SK-N-SH treated with all-trans-retinoic acid at 6 μM for 48 hours (cell line): ENCODE data around the gene RPLP2.

ENCODE experiments used
- ATAC-seq: fragments of 200-7000 bp; cut with Tn5 transposase; 3 replicates; pipeline ENCODE4 v1.9.1; 2020; ENCODE audit warnings: mild to moderate bottlenecking, moderate library complexity
- ARNTL ChIP-seq: fragments of 450-650 bp; formaldehyde crosslinking; IDR thresholded peaks from 2 replicates; pipeline ENCODE4 v1.5.0; 2020; ENCODE audit warnings: low read depth, mild to moderate bottlenecking, moderate library complexity, borderline replicate concordance
- BACH2 ChIP-seq: fragments of 250-450 bp; sonication (Bioruptor Pico); IDR thresholded peaks from 2 replicates; pipeline ENCODE4 v1.9.0; 2021; ENCODE audit warnings: mild to moderate bottlenecking, borderline replicate concordance
- CSDC2 ChIP-seq: fragments of 250-450 bp; sonication (Bioruptor Pico); IDR thresholded peaks from 2 replicates; pipeline ENCODE4 v1.5.0; 2020; ENCODE audit warnings: mild to moderate bottlenecking, moderate library complexity
- ESRRG ChIP-seq: fragments of 250-450 bp; sonication (Bioruptor Pico); IDR thresholded peaks from 2 replicates; pipeline ENCODE4 v1.6.1; 2021; ENCODE audit warnings: mild to moderate bottlenecking
- GLIS3 ChIP-seq: fragments of 250-450 bp; sonication (Bioruptor Pico); IDR thresholded peaks from 2 replicates; pipeline ENCODE4 v1.5.0; 2020; ENCODE audit warnings: mild to moderate bottlenecking, moderate library complexity
- OSR1 ChIP-seq: fragments of 250-450 bp; sonication (Bioruptor Pico); IDR thresholded peaks from 2 replicates; pipeline ENCODE4 v1.8.0; 2022; ENCODE audit warnings: moderate library complexity, mild to moderate bottlenecking, inconsistent platforms
- RARB ChIP-seq: fragments of 250-450 bp; sonication (Bioruptor Pico); IDR thresholded peaks from 2 replicates; pipeline ENCODE4 v1.8.0; 2021; ENCODE audit warnings: mild to moderate bottlenecking, moderate library complexity
- TOX ChIP-seq: fragments of 250-450 bp; sonication (Bioruptor Pico); IDR thresholded peaks from 2 replicates; pipeline ENCODE4 v1.8.0; 2021; ENCODE audit warnings: mild to moderate bottlenecking, moderate library complexity, borderline replicate concordance
- ZC3H10 ChIP-seq: fragments of 250-450 bp; sonication (Bioruptor Pico); IDR thresholded peaks from 2 replicates; pipeline ENCODE4 v1.5.1; 2021; ENCODE audit warnings: mild to moderate bottlenecking, moderate library complexity
- ZNF565 ChIP-seq: fragments of 450-650 bp; formaldehyde crosslinking; conservative IDR thresholded peaks from 2 replicates; pipeline ENCODE4 v1.5.0; 2020; ENCODE audit warnings: low read depth, mild to moderate bottlenecking, moderate library complexity
- ZNF70 ChIP-seq: fragments of 450-650 bp; formaldehyde crosslinking; IDR thresholded peaks from 2 replicates; pipeline ENCODE4 v1.5.0; 2020; ENCODE audit warnings: mild to moderate bottlenecking, moderate library complexity
- TF ChIP-seq, protein P1 (sequence below): fragments of 250-450 bp; sonication (Bioruptor Pico); IDR thresholded peaks from 2 replicates; pipeline ENCODE4 v1.5.0; 2020; ENCODE audit warnings: mild to moderate bottlenecking, moderate library complexity
- TF ChIP-seq, protein P2 (sequence below): fragments of 250-450 bp; sonication (Bioruptor Pico); IDR thresholded peaks from 2 replicates; pipeline ENCODE4 v1.5.1; 2021; ENCODE audit warnings: mild to moderate bottlenecking, moderate library complexity
- TF ChIP-seq, protein P3 (sequence below): fragments of 250-450 bp; sonication (Bioruptor Pico); IDR thresholded peaks from 2 replicates; pipeline ENCODE4 v1.5.1; 2020; ENCODE audit warnings: low read depth, mild to moderate bottlenecking, moderate library complexity

Gene RPLP2

DNA sequence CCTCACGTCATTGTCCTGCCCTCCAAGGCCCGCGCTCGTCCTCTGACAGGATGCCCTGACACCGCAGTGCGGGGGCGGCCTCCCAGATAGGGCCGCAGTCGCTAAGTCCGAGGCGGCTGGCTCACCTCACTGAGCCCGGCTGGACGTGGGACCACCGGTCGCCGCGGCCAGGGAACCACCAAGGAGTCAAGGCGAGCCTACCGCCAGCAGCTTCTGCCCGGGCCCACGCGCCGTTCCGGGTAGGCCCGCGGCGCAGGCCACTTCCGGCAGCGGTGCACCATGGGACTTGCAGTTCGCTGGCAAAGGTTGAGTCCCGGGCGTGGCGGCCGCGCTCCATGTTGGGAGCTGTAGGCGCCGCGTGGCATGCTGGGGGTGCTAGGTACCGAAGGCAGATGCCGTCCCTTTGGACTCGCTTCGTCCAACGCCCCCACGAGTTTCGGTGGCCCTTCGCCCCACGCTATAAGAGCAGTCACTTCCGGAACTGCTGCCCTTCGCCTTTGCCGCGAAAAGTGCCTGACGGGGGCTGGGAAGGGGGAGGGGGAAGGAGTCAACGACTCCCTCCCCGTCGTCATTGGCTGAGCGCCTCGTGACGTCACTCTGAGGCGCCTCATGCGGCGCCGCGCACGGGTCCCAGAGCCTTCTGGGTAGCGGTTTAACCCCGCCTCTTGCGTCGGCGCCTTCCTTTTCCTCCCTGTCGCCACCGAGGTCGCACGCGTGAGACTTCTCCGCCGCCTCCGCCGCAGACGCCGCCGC lies at the start of gene RPLP2:
TSS of gene RPLP2 (plus strand) at position 681 of the 753 bp plus-strand sequence. CDS start 268 bp downstream, outside the sequence.
- no peak for TF ChIP-seq ARNTL (CRISPR knock-in tag)
- TF ChIP-seq TOX (CRISPR knock-in tag): no peak
- TF ChIP-seq, protein P1, sequence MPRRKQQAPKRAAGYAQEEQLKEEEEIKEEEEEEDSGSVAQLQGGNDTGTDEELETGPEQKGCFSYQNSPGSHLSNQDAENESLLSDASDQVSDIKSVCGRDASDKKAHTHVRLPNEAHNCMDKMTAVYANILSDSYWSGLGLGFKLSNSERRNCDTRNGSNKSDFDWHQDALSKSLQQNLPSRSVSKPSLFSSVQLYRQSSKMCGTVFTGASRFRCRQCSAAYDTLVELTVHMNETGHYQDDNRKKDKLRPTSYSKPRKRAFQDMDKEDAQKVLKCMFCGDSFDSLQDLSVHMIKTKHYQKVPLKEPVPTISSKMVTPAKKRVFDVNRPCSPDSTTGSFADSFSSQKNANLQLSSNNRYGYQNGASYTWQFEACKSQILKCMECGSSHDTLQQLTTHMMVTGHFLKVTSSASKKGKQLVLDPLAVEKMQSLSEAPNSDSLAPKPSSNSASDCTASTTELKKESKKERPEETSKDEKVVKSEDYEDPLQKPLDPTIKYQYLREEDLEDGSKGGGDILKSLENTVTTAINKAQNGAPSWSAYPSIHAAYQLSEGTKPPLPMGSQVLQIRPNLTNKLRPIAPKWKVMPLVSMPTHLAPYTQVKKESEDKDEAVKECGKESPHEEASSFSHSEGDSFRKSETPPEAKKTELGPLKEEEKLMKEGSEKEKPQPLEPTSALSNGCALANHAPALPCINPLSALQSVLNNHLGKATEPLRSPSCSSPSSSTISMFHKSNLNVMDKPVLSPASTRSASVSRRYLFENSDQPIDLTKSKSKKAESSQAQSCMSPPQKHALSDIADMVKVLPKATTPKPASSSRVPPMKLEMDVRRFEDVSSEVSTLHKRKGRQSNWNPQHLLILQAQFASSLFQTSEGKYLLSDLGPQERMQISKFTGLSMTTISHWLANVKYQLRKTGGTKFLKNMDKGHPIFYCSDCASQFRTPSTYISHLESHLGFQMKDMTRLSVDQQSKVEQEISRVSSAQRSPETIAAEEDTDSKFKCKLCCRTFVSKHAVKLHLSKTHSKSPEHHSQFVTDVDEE: 0 out of 2 replicates have a peak, but pooled peaks have one; percentile 41
- 0 out of 2 replicates have a peak, but pooled peaks have one; percentile 8 for TF ChIP-seq CSDC2 (CRISPR knock-in tag)
- TF ChIP-seq RARB (CRISPR knock-in tag): no peak
- peak; percentile 86 for ATAC-seq

DNA sequence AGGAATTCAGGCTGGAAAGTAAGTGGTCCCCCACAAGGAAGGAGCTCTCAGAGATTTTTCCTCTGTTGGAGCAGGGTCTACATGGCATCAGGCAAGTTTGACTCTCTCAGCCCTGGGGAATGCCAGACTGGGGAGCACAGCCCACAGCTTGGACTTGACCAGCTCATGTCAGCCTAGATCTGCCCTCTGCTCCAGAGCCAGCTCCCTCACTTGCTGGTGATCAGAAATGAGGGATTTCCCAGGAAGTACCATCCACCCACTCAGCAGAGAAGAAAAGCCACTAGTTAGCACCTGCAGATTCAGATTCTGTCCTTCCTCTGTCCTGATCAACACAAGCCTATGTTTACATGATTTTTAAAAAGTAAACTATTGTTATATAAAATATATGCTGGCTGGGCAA lies 49.5 kb upstream of the RPLP2 start:
- ATAC-seq: no peak
- no peak for TF ChIP-seq BACH2 (CRISPR knock-in tag)
- TF ChIP-seq OSR1: no peak
- no peak for TF ChIP-seq ARNTL (CRISPR knock-in tag)
- TF ChIP-seq CSDC2 (CRISPR knock-in tag): no peak

DNA sequence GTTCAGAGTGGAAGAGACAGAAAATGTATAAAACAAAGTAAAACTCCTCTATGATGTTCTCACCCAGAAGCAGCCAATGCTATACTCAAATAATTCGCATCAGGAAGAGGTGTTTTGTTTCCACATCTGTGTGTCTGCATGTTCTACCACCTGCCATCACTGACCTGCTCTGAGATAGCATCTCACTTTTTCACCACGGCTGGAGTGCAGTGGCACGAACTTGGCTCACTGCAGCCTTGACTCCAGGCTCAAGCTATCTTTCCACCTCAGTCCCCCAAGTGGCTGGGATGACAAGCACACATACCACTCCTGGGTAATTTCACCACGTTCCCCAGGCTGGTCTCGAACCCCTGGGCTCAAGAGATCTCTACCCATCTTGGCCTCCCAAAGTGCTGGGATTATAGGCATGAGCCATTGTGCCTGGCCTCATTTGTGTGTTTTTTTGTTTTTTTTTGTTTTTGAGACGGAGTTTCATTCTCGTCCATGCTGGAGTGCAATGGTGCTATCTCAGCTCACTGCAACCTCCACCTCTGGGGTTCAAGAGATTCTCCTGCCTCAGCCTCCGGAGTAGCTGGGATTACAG lies 48.1 kb upstream of the RPLP2 start:
- no peak for ATAC-seq
- TF ChIP-seq ZC3H10 (CRISPR knock-in tag) (no peak), OSR1 (no peak), ZNF70 (CRISPR knock-in tag) (no peak), ARNTL (CRISPR knock-in tag) (no peak), RARB (CRISPR knock-in tag) (no peak), GLIS3 (no peak)
- TF ChIP-seq, protein P2, sequence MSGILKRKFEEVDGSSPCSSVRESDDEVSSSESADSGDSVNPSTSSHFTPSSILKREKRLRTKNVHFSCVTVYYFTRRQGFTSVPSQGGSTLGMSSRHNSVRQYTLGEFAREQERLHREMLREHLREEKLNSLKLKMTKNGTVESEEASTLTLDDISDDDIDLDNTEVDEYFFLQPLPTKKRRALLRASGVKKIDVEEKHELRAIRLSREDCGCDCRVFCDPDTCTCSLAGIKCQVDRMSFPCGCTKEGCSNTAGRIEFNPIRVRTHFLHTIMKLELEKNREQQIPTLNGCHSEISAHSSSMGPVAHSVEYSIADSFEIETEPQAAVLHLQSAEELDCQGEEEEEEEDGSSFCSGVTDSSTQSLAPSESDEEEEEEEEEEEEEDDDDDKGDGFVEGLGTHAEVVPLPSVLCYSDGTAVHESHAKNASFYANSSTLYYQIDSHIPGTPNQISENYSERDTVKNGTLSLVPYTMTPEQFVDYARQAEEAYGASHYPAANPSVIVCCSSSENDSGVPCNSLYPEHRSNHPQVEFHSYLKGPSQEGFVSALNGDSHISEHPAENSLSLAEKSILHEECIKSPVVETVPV (CRISPR knock-in tag): no peak

DNA sequence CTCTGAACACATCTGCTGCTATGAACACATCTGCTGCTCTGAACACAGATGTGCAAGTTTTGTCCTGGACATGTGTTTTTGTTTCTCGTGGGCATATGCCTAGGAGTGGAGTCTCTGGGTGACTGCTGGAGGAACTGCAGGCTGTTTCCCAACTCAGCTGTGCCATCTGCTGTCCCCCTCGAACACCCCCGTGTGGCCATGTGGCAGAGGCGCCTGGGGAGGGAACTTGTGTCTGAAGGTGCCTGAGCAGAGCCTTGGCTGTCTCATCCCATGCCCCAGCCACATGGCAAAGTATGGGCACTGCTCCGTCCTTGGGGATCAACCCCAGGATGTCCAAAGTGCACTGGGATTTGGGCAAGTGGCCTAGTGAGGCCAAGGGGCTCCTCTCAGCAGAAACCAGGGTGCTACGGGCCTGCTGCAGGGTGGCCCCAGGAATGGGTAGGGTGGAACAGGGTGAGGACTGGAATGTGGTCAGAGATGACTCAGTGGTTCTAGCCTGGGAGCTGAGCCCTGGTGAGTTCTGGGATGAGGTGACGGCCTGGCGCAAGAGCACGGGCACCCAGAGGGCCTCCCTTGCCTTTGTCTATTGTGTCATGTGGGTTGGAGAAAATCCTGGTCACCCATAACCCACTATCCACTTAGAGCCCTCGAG lies 47.2 kb upstream of the RPLP2 start:
- TF ChIP-seq, protein P3, sequence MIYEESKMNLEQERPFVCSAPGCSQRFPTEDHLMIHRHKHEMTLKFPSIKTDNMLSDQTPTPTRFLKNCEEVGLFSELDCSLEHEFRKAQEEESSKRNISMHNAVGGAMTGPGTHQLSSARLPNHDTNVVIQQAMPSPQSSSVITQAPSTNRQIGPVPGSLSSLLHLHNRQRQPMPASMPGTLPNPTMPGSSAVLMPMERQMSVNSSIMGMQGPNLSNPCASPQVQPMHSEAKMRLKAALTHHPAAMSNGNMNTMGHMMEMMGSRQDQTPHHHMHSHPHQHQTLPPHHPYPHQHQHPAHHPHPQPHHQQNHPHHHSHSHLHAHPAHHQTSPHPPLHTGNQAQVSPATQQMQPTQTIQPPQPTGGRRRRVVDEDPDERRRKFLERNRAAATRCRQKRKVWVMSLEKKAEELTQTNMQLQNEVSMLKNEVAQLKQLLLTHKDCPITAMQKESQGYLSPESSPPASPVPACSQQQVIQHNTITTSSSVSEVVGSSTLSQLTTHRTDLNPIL: peak; percentile 27; the same call in 1 of the 2 replicates
- peak; percentile 92 for TF ChIP-seq ZNF70 (CRISPR knock-in tag)
- no peak for TF ChIP-seq ZC3H10 (CRISPR knock-in tag)
- ATAC-seq: peak; percentile 47

DNA sequence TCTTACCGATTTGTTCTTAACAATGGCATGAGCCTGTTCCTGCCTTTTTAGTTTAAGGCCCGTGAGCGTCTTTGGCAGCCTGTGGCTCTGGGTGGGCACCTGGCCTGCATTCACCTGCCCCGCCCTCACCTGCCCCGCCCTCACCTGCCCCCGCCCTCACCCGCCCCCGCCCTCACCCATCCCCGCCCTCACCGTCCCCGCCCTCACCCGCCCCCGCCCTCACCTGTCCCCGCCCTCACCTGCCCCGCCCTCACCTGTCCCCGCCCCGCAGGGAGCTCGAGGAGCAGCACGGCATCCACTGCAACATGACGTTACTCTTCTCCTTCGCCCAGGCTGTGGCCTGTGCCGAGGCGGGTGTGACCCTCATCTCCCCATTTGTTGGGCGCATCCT lies 46.7 kb upstream of the RPLP2 start:
- ATAC-seq: no peak
- TF ChIP-seq, protein P3: no peak
- TF ChIP-seq OSR1 (no peak), ESRRG (CRISPR knock-in tag) (no peak), ZNF565 (CRISPR knock-in tag) (no peak)
